HG03066 (cell line): ENCODE data around the gene ANXA1.

Source experiments
- ATAC-seq: cut with Tn5 transposase; IDR thresholded peaks from one replicate; pipeline ENCODE4 v1.9.1; 2021; ENCODE audit warnings: low read depth; ENCODE audit not compliant: unreplicated experiment

ANXA1 gene

DNA sequence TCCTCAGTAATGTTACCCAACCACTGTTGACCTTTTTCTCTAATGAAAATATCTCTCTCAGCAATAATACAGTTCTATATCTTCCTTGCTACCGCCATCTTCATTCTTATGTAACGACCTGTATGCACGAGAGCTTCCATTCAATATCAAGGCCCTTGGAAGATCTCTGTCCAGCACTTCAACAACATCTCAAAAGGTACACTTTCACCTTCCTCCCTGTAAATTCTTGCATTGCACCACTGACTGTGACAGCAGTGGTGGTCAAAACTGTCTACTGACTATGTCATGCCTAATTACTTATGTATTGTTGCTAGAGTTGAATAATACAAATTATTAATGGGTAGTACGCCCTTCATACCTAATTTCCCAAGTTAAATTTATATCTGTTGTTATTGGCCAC lies 53.3 kb downstream of the ANXA1 start:
- no peak for ATAC-seq

DNA sequence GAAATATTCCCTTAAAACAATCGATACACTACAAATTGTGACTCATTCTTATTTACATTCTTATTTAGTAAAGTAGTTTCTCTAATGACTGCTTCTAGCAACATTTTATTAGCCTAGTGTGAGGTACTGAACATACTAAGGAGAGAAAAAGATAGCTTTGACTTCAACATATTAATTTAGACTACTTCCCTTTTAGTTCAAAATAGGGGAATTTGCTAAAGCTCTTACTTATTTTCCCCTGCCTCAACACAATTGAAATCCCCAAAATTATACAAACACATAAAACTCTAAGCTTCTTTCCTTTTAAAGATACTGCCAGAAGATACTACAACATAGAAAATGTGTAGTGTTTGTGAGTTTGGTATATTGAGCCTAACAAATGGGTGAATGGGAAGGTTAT lies 55.2 kb downstream of the ANXA1 start:
- ATAC-seq, result no peak

DNA sequence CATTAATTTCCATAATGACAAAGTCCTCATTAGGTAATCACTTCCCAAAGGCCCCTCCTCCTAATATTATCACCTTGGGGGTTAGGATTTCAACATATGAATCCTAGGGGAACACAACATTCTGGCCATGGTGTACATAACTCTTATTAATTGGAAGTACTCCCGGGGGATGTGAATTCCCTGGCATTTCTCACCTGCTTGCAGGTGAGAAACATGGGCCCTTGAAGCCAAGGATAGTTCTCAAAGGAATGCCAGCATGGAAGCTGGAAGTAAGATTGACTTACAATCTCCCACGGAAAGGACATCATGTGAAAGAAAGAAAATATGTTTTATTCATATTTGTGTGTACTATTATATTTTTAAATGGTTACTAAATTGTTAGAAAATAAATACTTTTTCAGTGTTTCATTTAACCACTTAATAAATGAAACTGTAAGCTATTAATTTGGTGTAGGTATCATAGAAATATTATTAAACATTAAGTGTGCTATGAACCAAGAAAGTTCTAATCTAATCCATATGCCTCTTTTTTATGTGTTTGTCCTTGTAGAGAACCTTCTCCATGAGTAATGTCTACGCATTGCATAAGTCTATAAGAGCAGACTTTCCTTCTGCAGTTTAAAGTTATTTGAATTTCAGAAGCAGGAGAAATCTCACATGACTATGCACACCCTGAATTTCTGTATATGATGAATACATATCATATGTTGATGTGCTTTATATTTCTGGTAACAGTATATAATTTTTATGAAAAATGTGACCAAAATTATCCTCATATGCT lies 59.4 kb downstream of the ANXA1 start:
- ATAC-seq, result no peak

DNA sequence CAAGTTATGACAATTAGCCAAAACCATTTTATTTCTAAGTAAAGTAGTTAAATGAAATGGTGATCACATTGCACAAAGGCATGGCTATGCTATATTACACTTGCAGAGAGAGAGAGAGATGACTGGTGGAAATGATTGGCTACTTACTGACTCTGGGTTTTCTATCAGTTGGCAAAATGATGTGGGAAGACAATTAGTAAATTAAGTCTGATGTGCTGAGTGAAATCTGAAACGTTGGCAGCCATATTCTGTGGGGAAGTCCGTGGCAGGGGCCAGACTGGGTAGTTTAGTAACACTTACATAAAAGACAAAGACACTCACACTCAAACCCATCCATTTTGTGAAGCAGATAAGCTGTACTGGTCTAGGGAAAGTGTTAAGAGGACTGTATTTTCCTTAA lies 61.6 kb downstream of the ANXA1 start:
- ATAC-seq, result no peak

DNA sequence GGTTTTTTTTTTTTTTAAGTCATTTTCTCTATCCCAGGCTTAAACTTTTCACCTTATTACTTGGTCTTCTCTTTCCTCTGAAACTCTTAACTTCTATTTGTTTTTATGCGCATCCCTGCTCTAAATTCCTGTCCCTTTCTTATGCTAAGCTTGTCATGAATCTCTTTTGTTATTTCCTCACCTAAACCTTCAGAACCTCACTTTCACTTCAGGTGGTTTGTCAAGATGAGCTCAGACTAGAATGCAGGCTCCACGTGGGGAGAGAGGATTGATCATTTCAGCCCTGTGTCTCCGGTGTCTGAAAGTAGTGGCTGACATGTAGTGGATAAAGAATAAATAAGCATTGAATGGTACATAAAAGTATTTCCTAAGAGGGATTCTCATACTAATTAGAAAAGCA lies 63.6 kb downstream of the ANXA1 start:
- ATAC-seq, result no peak

DNA sequence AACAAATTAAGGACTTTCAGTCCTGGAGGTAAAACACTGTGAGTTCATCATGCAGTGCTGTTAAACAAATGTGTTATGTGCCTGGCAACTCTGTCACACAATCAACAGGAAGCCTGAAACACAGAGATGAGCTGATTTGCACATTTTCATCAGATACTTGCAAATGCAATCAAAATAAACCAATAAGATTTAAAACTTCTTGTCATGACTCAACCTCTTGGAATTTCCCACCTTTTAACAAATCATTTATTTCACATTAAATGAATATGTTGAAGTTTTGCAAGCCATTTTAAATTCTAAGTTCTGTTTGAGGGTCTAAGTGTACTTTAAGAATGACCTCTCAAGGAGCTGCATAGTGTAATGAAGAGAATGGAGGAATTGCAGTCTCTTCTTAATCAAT lies 64.4 kb downstream of the ANXA1 start:
- no peak for ATAC-seq
